Neural cell (in vitro differentiated cells): ENCODE results near the gene SHLD2.

Source experiments
- CTCF ChIP-seq: fragments of 450-650 bp; IDR thresholded peaks from 2 replicates; pipeline ENCODE4 v1.5.1; 2014; ENCODE audit warnings: antibody characterized with exemption, mild to moderate bottlenecking, moderate library complexity; ENCODE audit not compliant: poor library complexity, severe bottlenecking
- RAD21 ChIP-seq: fragments of 450-650 bp; conservative IDR thresholded peaks from 2 replicates; pipeline ENCODE4 v1.6.1; 2014; ENCODE audit warnings: antibody characterized with exemption, mild to moderate bottlenecking, moderate library complexity

- TF ChIP-seq RAD21 (no peak), CTCF (no peak)
These were observed 28.8 kb upstream of the SHLD2 start for GRCh38 chr10:87066178-87066577.
